Muscle of leg (tissue), 9 donors: Measurements from ENCODE around the gene CCDC60. TPM values are rescaled to one million over a fixed set of nuclear protein-coding genes. Genes with fewer than 3 reads are reported as not detected.

Experiments
- polyA plus RNA-seq, 8 donors: library from polyadenylated mRNA; unstranded; fragments of 120-200 nt; gene quantifications; one replicate each; pipeline versions ENCODE4 v1.2.1 to v1.2.3, GENCODE V29; 2013; ENCODE audit warnings: inconsistent platforms in 1 of 8, low replicate concordance in 1 of 8; ENCODE audit not compliant: insufficient read length in 8 of 8, insufficient read depth in 1 of 8
- total RNA-seq: library from RNA; stranded (reverse); fragments of 120-200 nt; gene quantifications from one replicate; pipeline ENCODE4 v1.2.4, GENCODE V29; 2013

The CCDC60 gene
- total and polyA plus RNA-seq, 9 donors = 0.14 TPM; not detected in 8

Other genes with a start within 250 kb of the CCDC60 start
- 125 TPM for gene HSPB8, start 155.8 kb upstream of the CCDC60 start, total RNA-seq
- gene HSPB8, start 155.8 kb upstream of the CCDC60 start, polyA plus RNA-seq = 100 to 1,000 TPM; 161 to 221 (median 189) TPM